ENCODE data around the gene MBL2. TPM values are rescaled to one million over a fixed set of nuclear protein-coding genes. Genes with fewer than 3 reads are reported as not detected.

The MBL2 gene
- polyA plus RNA-seq, 1 donor from 2014 or later = not detected

DNA sequence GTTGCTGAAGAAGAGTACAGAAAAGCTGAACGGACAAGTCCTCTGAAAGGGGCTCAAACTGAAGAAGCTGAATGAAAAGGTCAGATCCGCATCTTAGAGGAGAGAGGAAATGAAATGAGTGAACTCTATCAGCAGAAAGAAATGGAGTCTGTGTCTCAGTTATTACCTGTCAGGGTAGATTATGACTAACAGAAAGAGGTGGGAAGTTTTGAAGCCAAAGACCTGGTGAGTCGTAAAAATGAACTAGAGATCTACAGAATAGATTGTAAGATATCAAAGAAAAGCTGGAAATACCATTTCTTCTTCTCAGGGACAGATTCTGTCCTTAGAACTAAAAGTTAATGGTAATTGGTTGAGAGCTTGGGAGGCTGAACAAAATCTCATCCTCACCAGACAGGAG is 11.1 kb upstream of the MBL2 start:
- H3K9me3 ChIP-seq (ENCODE audit: low read length) = no peaks in the 10 kb centered on the region
- no peaks in the 10 kb centered on the region for H3K27me3 ChIP-seq (ENCODE audit: insufficient read depth, low read depth, low read length)
- no peak overlapping the region for H2AFZ ChIP-seq (ENCODE audit: low read depth, low read length)
- no peaks in the 10 kb centered on the region for H3K9me2 ChIP-seq (ENCODE audit: insufficient read depth, low read length)
- H4K20me1 ChIP-seq (ENCODE audit: insufficient read depth) = no peaks in the 10 kb centered on the region
- no peak overlapping the region for H3K4me3 ChIP-seq (ENCODE audit: low read length)
- no peaks in the 10 kb centered on the region for H3K36me3 ChIP-seq (ENCODE audit: insufficient read depth, low read length)
- no peak overlapping the region for H3K27ac ChIP-seq (ENCODE audit: low read length)
- no peak overlapping the region for H3K4me2 ChIP-seq (ENCODE audit: low read length)
- no peaks in the 10 kb centered on the region for H3F3A ChIP-seq (ENCODE audit: insufficient read depth, low read length, poor library complexity, severe bottlenecking)
- H3K9ac ChIP-seq (ENCODE audit: low read length) = no peak overlapping the region
- TF ChIP-seq EZH2 (IDR thresholded peaks at IDR 0.05; ENCODE audit: borderline replicate concordance, insufficient read depth, low read length, poor library complexity, severe bottlenecking) (no peak), POLR2AphosphoS5 (IDR thresholded peaks at IDR 0.05) (no peak), TAF1 (IDR thresholded peaks at IDR 0.05; ENCODE audit: low read depth) (no peak), SMC3 (conservative IDR thresholded peaks at IDR 0.05; ENCODE audit: poor library complexity) (no peak), REST (IDR thresholded peaks at IDR 0.05; ENCODE audit: borderline replicate concordance) (no peak), MXI1 (conservative IDR thresholded peaks at IDR 0.05; ENCODE audit: poor library complexity, severe bottlenecking) (no peak), RAD21 (conservative IDR thresholded peaks at IDR 0.05) (no peak), EP300 (conservative IDR thresholded peaks at IDR 0.05; ENCODE audit: poor library complexity, severe bottlenecking) (no peak)
- TF ChIP-seq, protein P1, sequence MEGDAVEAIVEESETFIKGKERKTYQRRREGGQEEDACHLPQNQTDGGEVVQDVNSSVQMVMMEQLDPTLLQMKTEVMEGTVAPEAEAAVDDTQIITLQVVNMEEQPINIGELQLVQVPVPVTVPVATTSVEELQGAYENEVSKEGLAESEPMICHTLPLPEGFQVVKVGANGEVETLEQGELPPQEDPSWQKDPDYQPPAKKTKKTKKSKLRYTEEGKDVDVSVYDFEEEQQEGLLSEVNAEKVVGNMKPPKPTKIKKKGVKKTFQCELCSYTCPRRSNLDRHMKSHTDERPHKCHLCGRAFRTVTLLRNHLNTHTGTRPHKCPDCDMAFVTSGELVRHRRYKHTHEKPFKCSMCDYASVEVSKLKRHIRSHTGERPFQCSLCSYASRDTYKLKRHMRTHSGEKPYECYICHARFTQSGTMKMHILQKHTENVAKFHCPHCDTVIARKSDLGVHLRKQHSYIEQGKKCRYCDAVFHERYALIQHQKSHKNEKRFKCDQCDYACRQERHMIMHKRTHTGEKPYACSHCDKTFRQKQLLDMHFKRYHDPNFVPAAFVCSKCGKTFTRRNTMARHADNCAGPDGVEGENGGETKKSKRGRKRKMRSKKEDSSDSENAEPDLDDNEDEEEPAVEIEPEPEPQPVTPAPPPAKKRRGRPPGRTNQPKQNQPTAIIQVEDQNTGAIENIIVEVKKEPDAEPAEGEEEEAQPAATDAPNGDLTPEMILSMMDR (IDR thresholded peaks at IDR 0.05; ENCODE audit: poor library complexity, severe bottlenecking) = no peak
- no peaks in the 10 kb centered on the region for H3K79me2 ChIP-seq (replicated peaks; ENCODE audit: insufficient read depth, low read length)

DNA sequence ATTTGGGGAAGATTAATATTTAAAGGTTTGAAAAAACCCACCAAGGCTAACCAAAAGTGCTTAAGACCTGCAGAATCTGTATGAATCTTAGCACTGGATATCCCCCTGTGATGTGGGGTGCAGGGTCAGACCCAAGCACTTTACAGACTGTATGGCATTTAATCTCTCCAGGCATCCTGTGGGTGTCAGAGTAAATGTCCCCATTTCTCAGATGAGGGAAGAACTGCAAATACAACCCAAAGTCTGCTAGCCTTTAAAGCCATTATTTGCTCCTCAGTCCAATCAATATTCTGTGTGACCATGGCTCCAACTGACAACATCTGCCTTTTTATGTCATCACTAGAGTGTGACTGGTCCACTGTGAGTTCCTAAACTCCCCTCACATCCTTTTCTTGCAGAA is 10.0 kb upstream of the MBL2 start:
- Histone ChIP-seq H2AFZ (ENCODE audit: low read depth, low read length) (no peak overlapping the region), H4K20me1 (ENCODE audit: insufficient read depth) (no peaks in the 10 kb centered on the region), H3K36me3 (ENCODE audit: insufficient read depth, low read length) (no peaks in the 10 kb centered on the region), H3K79me2 (replicated peaks; ENCODE audit: insufficient read depth, low read length) (no peaks in the 10 kb centered on the region), H3K9ac (ENCODE audit: low read length) (no peak overlapping the region), H3F3A (ENCODE audit: insufficient read depth, low read length, poor library complexity, severe bottlenecking) (no peaks in the 10 kb centered on the region), H3K27me3 (ENCODE audit: insufficient read depth, low read depth, low read length) (no peaks in the 10 kb centered on the region), H3K9me3 (ENCODE audit: low read length) (no peaks in the 10 kb centered on the region), H3K9me2 (ENCODE audit: insufficient read depth, low read length) (no peaks in the 10 kb centered on the region), H3K27ac (ENCODE audit: low read length) (no peak overlapping the region), H3K4me3 (ENCODE audit: low read length) (no peak overlapping the region), H3K4me2 (ENCODE audit: low read length) (no peak overlapping the region)
- no peak for TF ChIP-seq SMC3 (conservative IDR thresholded peaks at IDR 0.05; ENCODE audit: poor library complexity)
- TF ChIP-seq REST (IDR thresholded peaks at IDR 0.05; ENCODE audit: borderline replicate concordance) = no peak
- TF ChIP-seq POLR2AphosphoS5 (IDR thresholded peaks at IDR 0.05) = no peak
- no peak for TF ChIP-seq EP300 (conservative IDR thresholded peaks at IDR 0.05; ENCODE audit: poor library complexity, severe bottlenecking)
- TF ChIP-seq EZH2 (IDR thresholded peaks at IDR 0.05; ENCODE audit: borderline replicate concordance, insufficient read depth, low read length, poor library complexity, severe bottlenecking) = no peak
- TF ChIP-seq, protein P1 (IDR thresholded peaks at IDR 0.05; ENCODE audit: poor library complexity, severe bottlenecking) = no peak
- TF ChIP-seq MXI1 (conservative IDR thresholded peaks at IDR 0.05; ENCODE audit: poor library complexity, severe bottlenecking) = no peak
- TF ChIP-seq RAD21 (conservative IDR thresholded peaks at IDR 0.05) = no peak
- no peak for TF ChIP-seq TAF1 (IDR thresholded peaks at IDR 0.05; ENCODE audit: low read depth)

Data from neural cell (in vitro differentiated cells).